Breast epithelium (tissue), 3 donors: ENCODE data around the gene CNDP1.

ENCODE experiments used
- CTCF ChIP-seq, 3 donors: fragments of 450-650 bp; IDR thresholded peaks; one replicate each; pipeline ENCODE4 v1.5.1; 2016 to 2017; ENCODE audit warnings: antibody characterized with exemption in 3 of 3, mild to moderate bottlenecking in 3 of 3, moderate library complexity in 3 of 3
- POLR2A ChIP-seq: fragments of 450-650 bp; IDR thresholded peaks from one replicate; pipeline ENCODE4 v1.6.1; 2016; ENCODE audit warnings: antibody characterized with exemption, mild to moderate bottlenecking, moderate library complexity
- POLR2AphosphoS5 ChIP-seq, 3 donors: sonication (generic); formaldehyde crosslinking; IDR thresholded peaks; one replicate each; pipeline ENCODE4 v1.6.1; 2017; ENCODE audit warnings: antibody characterized with exemption in 3 of 3

- TF ChIP-seq CTCF (IDR thresholded peaks at IDR 0.05) = no peak
- no peak for TF ChIP-seq POLR2A
- TF ChIP-seq POLR2AphosphoS5 (IDR thresholded peaks at IDR 0.05) = no peak
These were observed 48.0 kb upstream of the CNDP1 start for GRCh38 chr18:74486119-74486849.
